Embryonic facial prominence (tissue), 1 donor: ENCODE measurements around the gene PRAMEF8.
"Not testable (repeated sequence)": the region's sequence is repeated elsewhere in the genome, so short reads cannot be mapped to it uniquely, and the experiment has no call there.

Experiments used
- DNase-seq: peaks from one replicate; pipeline ENCODE4 v3.0.0-alpha.2; 2016; ENCODE audit errors: extremely low spot score

PRAMEF8 gene

GRCh38 chr1:13285037-13285436, at the start of gene PRAMEF8:
TSS of gene PRAMEF8 (minus strand) at chr1:13285137. CDS start at chr1:13284091, 1,046 bp downstream.
- not testable (repeated sequence) for DNase-seq

- not testable (repeated sequence) for DNase-seq
Observed at GRCh38 chr1:13315281-13315680, 30.3 kb upstream of the PRAMEF8 start, which contains the start of gene PRAMEF15. TSS of gene PRAMEF15 (plus strand) at chr1:13315581. CDS start at chr1:13318408, 2,827 bp downstream.

GRCh38 chr1:13303239-13303638, 18.3 kb upstream of the PRAMEF8 start, which contains the start of gene PRAMEF33:
TSS of gene PRAMEF33 (plus strand) at chr1:13303539. CDS start at chr1:13305955, 2,416 bp downstream.
- DNase-seq, result not testable (repeated sequence)

GRCh38 chr1:13302197-13302596, 17.3 kb upstream of the PRAMEF8 start:
- DNase-seq, result not testable (repeated sequence)

GRCh38 chr1:13298699-13299098, 13.8 kb upstream of the PRAMEF8 start:
- DNase-seq, result not testable (repeated sequence)

GRCh38 chr1:13297216-13297931, 12.4 kb upstream of the PRAMEF8 start:
- not testable (repeated sequence) for DNase-seq

- DNase-seq, result not testable (repeated sequence)
Observed at GRCh38 chr1:13289030-13289429, 4.1 kb upstream of the PRAMEF8 start.

- DNase-seq, result not testable (repeated sequence)
Observed at GRCh38 chr1:13279617-13280016, 5.3 kb downstream of the PRAMEF8 start.

- not testable (repeated sequence) for DNase-seq
Observed at GRCh38 chr1:13277016-13277415, 7.9 kb downstream of the PRAMEF8 start.

- not testable (repeated sequence) for DNase-seq
Observed at GRCh38 chr1:13265124-13265523, 19.8 kb downstream of the PRAMEF8 start.

GRCh38 chr1:13253898-13254297, 31.0 kb downstream of the PRAMEF8 start, which contains the start of gene PRAMEF5:
TSS of gene PRAMEF5 (plus strand) at chr1:13254198. CDS start at chr1:13259269, 5,071 bp downstream.
- DNase-seq, result not testable (repeated sequence)

GRCh38 chr1:13247122-13247521, 37.8 kb downstream of the PRAMEF8 start:
- DNase-seq, result not testable (repeated sequence)

GRCh38 chr1:13246554-13246871, 38.4 kb downstream of the PRAMEF8 start:
- DNase-seq, result not testable (repeated sequence)

GRCh38 chr1:13245841-13246553, 38.9 kb downstream of the PRAMEF8 start:
- not testable (repeated sequence) for DNase-seq

- DNase-seq, result not testable (repeated sequence)
Observed at GRCh38 chr1:13243536-13244263, 41.2 kb downstream of the PRAMEF8 start.

- not testable (repeated sequence) for DNase-seq
Observed at GRCh38 chr1:13239633-13240032, 45.3 kb downstream of the PRAMEF8 start.

GRCh38 chr1:13237572-13237971, 47.4 kb downstream of the PRAMEF8 start:
- DNase-seq, result not testable (repeated sequence)

- DNase-seq, result not testable (repeated sequence)
Observed at GRCh38 chr1:13234057-13234456, 50.9 kb downstream of the PRAMEF8 start.

- DNase-seq, result not testable (repeated sequence)
Observed at GRCh38 chr1:13232056-13232455, 52.9 kb downstream of the PRAMEF8 start.
